ENCODE measurements around the gene TSC1.
"Not testable (repeated sequence)": the region's sequence is repeated elsewhere in the genome, so short reads cannot be mapped to it uniquely, and the experiment has no call there.

Gene TSC1

DNA sequence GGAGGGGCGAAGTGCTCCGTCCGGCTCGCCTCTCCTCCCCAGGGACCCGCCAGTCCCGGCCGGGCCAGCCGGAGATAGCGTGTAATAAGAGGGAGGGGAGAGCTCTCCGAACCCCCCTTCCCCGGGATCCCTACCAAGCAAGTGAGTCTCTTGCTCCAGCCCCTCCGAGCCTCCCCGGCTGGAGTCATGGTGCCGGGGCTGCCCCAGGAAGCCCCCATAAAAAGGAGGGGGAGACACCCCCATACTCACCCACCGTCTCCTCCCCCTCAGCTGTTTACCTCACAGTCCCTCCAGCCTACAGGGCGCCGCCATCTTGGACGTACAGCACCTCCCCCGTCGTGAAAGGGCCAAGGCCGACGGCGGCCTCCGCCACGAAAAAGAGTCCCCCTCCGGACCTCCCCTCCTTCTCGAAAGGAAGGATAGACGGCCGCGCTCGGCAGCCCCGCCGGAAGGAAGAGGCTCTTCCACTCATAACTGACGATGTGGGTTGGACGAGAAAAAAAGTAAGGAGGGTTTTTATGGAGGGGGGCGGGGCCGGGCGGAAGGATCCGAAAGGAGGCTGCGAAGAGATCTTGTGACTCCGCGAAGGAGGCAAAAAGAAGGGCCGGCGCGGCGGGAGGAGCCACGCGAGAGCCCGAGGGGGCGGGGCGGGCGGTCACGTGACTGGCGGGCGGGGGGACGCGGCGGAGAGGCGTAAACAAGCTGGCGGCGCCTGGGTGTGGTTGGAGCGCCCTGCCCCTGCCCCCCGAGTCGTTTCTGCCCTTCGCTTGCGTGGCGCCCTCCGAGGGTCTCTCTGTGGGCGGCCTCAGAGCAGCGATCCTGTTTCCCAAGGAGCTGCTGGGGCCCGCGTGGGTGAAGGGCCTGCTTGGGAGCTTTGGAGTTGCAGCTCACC lies at the start of gene TSC1:
Gene TSC1, minus strand, starts transcription at position 323 of the 892 bp plus-strand sequence. CDS start 15,744 bp downstream, outside the sequence.
- peak; percentile 97 for DNase-seq (ENCODE audit: low read depth)

GRCh38 chr9:132993511-132993939 lies 49.1 kb upstream of the TSC1 start:
- no peak for DNase-seq (ENCODE audit: low read depth)

GRCh38 chr9:132991351-132992300 lies 47.2 kb upstream of the TSC1 start:
- no peak for DNase-seq (ENCODE audit: low read depth)

DNA sequence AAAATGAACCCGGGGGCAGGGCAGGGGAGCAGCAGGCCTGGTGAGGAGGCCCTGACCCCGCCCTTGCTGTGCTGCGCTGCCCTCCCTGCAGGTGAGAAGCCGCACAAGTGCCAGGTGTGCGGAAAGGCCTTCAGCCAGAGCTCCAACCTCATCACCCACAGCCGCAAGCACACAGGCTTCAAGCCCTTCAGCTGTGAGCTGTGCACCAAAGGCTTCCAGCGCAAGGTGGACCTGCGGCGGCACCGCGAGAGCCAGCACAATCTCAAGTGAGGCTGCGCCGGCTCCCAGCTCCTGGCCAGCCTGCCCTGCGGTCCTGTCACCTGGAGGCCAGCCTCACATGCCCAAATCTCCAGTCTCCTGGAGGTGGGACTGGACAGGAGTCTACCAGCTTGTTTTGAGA lies 46.4 kb upstream of the TSC1 start:
- DNase-seq (ENCODE audit: low read depth) = no peak

GRCh38 chr9:132989998-132990557 lies 45.7 kb upstream of the TSC1 start:
- DNase-seq (ENCODE audit: low read depth) = not testable (repeated sequence)

GRCh38 chr9:132989414-132989996 lies 45.1 kb upstream of the TSC1 start:
- DNase-seq (ENCODE audit: low read depth) = no peak

- DNase-seq (ENCODE audit: low read depth) = no peak
These were observed 44.5 kb upstream of the TSC1 start for GRCh38 chr9:132989014-132989310.

GRCh38 chr9:132988244-132989013 lies 44.0 kb upstream of the TSC1 start:
- DNase-seq (ENCODE audit: low read depth) = no peak

DNA sequence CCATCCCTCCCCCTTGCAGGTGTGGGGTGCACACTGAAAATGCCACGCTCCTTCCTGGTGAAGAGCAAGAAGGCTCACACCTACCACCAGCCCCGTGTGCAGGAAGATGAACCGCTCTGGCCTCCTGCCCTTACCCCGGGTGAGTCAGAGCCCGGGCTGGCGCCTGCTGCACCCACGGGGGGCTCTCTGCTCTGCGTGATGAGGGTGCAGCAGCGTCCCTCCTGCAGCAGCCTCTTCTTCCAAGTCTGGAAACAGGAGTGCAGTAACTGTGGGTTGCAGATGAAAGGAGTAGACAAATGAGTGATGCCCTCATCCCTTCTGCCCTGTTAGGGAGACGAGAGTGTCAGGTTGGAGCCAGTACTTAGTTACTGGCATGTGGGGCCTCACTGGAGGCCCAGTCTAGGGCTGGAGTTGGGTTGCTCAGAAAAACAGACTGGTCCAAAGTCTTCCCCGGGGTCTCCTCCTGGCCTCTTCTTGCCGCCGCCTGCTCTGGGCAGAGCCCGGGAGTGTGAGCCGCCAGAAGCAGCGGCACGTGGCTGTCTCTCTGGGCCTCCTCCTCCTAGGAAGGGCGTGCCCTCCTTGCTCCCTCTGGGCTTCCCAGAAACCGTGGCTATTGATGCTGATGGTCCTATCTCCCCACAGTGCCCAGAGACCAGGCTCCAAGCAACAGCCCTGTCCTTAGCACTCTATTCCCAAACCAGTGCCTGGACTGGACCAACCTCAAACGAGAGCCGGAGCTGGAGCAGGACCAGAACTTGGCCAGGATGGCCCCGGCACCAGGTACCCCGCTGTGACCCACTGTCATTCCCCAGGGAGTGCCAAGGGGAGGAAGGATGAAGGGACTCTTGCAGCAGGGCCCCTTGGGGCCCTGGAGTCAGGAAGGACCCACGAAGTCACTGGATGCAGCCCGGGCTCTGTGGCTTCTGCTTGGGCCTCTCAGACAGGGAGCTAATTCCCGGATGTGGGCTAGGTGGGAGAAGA lies 42.5 kb upstream of the TSC1 start:
- peak; percentile 55 for DNase-seq (ENCODE audit: low read depth)

- DNase-seq (ENCODE audit: low read depth) = no peak
These were observed 41.7 kb upstream of the TSC1 start for GRCh38 chr9:132986114-132986513.

GRCh38 chr9:132985489-132985888 lies 41.1 kb upstream of the TSC1 start:
- no peak for DNase-seq (ENCODE audit: low read depth)

GRCh38 chr9:132985071-132985350 lies 40.6 kb upstream of the TSC1 start:
- DNase-seq (ENCODE audit: low read depth) = no peak

DNA sequence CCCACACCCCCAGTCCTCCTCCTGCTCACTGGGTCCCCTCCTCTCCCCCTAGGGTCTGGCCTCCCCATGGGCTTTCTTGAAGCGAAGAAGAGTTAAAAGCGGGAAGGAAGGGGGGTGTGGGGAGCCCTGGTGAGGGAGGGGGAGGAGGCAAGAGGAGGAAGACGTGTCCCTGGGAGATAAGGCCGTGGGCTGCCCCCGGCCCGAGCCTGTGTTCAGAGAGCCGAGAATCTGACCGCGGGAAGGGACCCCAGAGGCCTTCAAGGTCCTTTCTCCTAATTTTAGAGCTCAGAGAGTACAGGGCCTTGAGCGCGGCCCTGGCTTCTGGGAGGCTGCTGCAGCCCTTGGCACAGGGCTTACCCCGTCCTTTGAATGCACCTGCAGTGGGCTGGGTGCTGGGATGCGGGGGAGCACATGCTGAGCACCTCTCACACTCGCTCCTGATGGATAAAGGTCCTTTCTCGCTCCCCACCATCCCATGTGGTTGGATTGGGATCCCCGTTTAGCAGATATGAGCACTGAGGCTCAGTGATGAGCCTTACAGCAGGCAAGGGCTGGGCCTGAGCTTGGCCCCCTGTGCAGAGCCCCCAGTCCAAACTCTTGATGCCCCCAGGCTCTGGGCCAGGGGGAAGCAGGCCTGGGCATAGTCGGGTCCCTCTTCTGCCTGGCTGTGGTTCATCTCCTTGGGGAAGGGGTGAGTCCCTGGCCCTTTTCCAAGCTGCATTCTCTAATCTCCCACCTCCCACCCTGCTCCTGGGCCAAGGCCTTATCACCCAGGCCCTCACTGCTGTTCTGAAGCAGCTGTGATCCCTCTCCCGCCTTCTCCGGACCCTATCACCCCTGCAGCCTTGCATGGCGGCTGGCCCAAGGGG lies 40.0 kb upstream of the TSC1 start:
- no peak for DNase-seq (ENCODE audit: low read depth)

GRCh38 chr9:132983491-132984201 lies 39.2 kb upstream of the TSC1 start:
- no peak for DNase-seq (ENCODE audit: low read depth)

GRCh38 chr9:132982458-132982857 lies 38.0 kb upstream of the TSC1 start:
- DNase-seq (ENCODE audit: low read depth) = no peak

GRCh38 chr9:132980157-132980556 lies 35.7 kb upstream of the TSC1 start:
- no peak for DNase-seq (ENCODE audit: low read depth)

DNA sequence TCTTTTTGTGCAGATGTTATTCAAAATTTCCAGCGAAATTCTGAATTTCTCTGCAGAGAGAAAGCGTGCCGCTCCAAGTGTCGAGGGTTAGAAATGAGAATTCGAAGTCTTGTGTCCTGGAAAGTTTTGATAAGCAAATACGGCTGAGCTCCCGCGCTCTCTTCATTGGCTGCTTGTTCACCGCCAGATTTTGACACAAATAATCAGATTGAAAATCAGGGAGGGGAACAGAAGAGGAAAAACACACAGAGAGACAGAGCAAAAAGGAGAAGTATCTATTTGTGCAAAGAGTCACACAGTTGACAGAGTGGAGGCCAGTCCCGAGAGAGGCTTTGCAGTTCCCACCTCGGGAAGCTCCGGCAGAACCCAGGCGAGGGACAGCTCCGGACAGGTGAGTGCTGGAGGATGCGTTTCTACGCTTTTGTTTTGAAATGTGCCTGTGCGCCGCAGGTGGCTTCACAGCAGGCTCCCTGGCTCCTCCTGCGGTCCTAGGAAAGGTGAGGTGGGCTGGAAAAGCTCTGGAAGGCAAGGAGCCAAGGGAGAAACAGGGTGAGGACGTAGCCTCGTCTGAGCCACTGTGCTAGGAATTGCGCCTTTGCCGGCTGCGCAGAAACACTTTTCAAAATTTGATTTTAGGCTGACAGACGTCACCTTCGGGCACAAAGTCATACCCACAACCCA lies 34.2 kb upstream of the TSC1 start, which contains the start of gene GFI1B:
Gene GFI1B, plus strand, starts transcription at position 244 of the 681 bp plus-strand sequence. CDS start 7,985 bp downstream, outside the sequence.
- DNase-seq (ENCODE audit: low read depth) = no peak

GRCh38 chr9:132978112-132978450 lies 33.7 kb upstream of the TSC1 start:
- no peak for DNase-seq (ENCODE audit: low read depth)
